ENCODE data around the gene TMEM272.

- TF ChIP-seq CTCF (IDR thresholded peaks at IDR 0.05) (no peak), ZFX (IDR thresholded peaks at IDR 0.05; ENCODE audit: borderline replicate concordance) (no peak)
These were observed 37.7 kb upstream of the TMEM272 start for GRCh38 chr13:51882570-51883225.
